Kidney (tissue), 14 donors: ENCODE measurements around the gene DEXI. TPM values are rescaled to one million over a fixed set of nuclear protein-coding genes. Genes with fewer than 3 reads are reported as not detected.
"Not testable (repeated sequence)": the region's sequence is repeated elsewhere in the genome, so short reads cannot be mapped to it uniquely, and the experiment has no call there.

Experiments
- DNase-seq, 5 donors: peaks; one replicate each; pipeline ENCODE4 v3.0.0-alpha.2; 2013 to 2020
- FAIRE-seq: peaks from 2 replicates; lab custom pipeline; 2012; peaks lifted over from hg19 to GRCh38; lab: Jason Lieb, UNC
- H3K27ac ChIP-seq, 2 donors: one replicate each; pipeline ENCODE4 v1.7.0; 2013; ENCODE audit warnings: low read depth in 2 of 2, low read length in 2 of 2, inconsistent platforms in 1 of 2
- H3K27me3 ChIP-seq: one replicate; pipeline ENCODE4 v1.7.1; 2013; ENCODE audit warnings: low read length, inconsistent platforms; ENCODE audit not compliant: control insufficient read depth, insufficient read depth
- H3K36me3 ChIP-seq, 3 donors: one replicate each; pipeline versions ENCODE4 v1.7.0 to v1.7.1; 2013; ENCODE audit warnings: low read length in 3 of 3, control low read depth in 1 of 3, inconsistent platforms in 1 of 3; ENCODE audit not compliant: insufficient read depth in 3 of 3, control insufficient read depth in 2 of 3
- H3K4me1 ChIP-seq, 3 donors: one replicate each; pipeline versions ENCODE4 v1.7.0 to v1.7.1; 2013; ENCODE audit warnings: low read length in 3 of 3, inconsistent platforms in 1 of 3, low read depth in 1 of 3; ENCODE audit not compliant: control insufficient read depth in 2 of 3, insufficient read depth in 2 of 3
- H3K4me3 ChIP-seq, 3 donors: one replicate each; pipeline versions ENCODE4 v1.7.0 to v1.8.1; 2013; ENCODE audit warnings: low read length in 3 of 3, control low read depth in 1 of 3, inconsistent platforms in 1 of 3
- H3K9ac ChIP-seq, 3 donors: one replicate each; pipeline versions ENCODE4 v1.7.0 to v1.7.1; 2013; ENCODE audit warnings: low read length in 3 of 3, control low read depth in 1 of 3, inconsistent platforms in 1 of 3
- H3K9me3 ChIP-seq, 3 donors: one replicate each; pipeline versions ENCODE4 v1.7.0 to v1.7.1; 2013; ENCODE audit warnings: low read length in 3 of 3, control low read depth in 1 of 3, inconsistent platforms in 1 of 3; ENCODE audit not compliant: control insufficient read depth in 2 of 3, insufficient read depth in 1 of 3
- CTCF ChIP-seq: IDR thresholded peaks from 3 replicates; pipeline ENCODE4 v1.5.1; 2012; ENCODE audit warnings: mild to moderate bottlenecking, moderate library complexity, borderline replicate concordance; ENCODE audit not compliant: insufficient read depth; ENCODE audit errors: extremely low read depth
- intact Hi-C: fragments of 100-400 bp; cut with DNase I; formaldehyde crosslinking; loops from one replicate; pipeline ENCODE4 v1.11.1; 2022
- polyA plus RNA-seq: library from polyadenylated mRNA; stranded (reverse); fragments of 350-450 nt; fragmentation: Illumina TruSeq; extraction: RNeasy Lipid Tissue Mini Kit (QIAGEN cat#74804); gene quantifications from one replicate; pipeline ENCODE4 v1.2.3, GENCODE V29; 2014; ENCODE audit warnings: low read depth, low replicate concordance; ENCODE audit not compliant: insufficient read depth
- total RNA-seq: library from RNA; stranded (reverse); fragmentation: NEBNext Ultra II Directional; extraction: Animal tissue kit (Norgen Biotek cat#: 25700); gene quantifications from one replicate; pipeline ENCODE4 v1.2.1, GENCODE V29; 2021
- donor health status: control.
- donor health status: control.
- donor health status: control.
- donor health status: control.
- donor health status: control.
- donor health status: DM: yes; HTN: yes; CAD: no.
- donor health status: Normal renal cell carcinoma (clear cell type).

DEXI gene
- total and polyA plus RNA-seq, 2 donors from 2014 or later, result 31.0 to 46.2 TPM

- peaks cover 2 to 29% (median 13%) of the 10 kb centered on the region in 3 donors for H3K36me3 ChIP-seq
- no peak for DNase-seq
- H3K4me3 ChIP-seq, result no peak overlapping the region
- intact Hi-C loops, result no loop called here
- H3K27ac ChIP-seq, result no peak overlapping the region
- TF ChIP-seq CTCF, result no peak
- peaks cover 0 to 16% (median 7%) of the 10 kb centered on the region in 3 donors for H3K4me1 ChIP-seq
- FAIRE-seq, result no peak
- H3K27me3 ChIP-seq, result no peaks in the 10 kb centered on the region
- no peak overlapping the region for H3K9ac ChIP-seq
- no peaks in the 10 kb centered on the region for H3K9me3 ChIP-seq
Observed at GRCh38 chr16:10926094-10926493, 16.2 kb downstream of the DEXI start.

DNA sequence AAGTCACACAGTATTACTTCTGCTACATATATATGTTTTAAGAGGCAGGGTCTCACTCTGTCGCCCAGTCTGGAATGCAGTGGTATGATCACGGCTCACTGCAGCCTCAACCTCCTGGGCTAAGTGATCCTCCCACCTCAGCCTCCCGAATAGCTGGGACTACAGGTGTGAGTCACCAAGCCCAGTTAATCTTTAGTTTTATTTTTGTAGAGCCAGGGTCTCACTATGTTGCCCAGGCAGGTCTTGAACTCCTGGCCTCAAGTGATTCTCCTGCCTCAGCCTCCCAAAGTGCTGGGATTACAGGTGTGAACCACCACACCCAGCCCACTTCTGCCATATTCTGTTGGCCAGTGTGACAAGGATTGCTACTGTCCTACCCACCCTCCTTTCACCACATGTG lies 17.0 kb downstream of the DEXI start:
- H3K4me1 ChIP-seq, result peaks cover 0 to 16% (median 8%) of the 10 kb centered on the region in 3 donors
- DNase-seq, H3K4me3 ChIP-seq, H3K9me3 ChIP-seq, H3K9ac ChIP-seq, intact Hi-C loops, FAIRE-seq, H3K27ac ChIP-seq, H3K27me3 ChIP-seq: not testable (repeated sequence)
- peaks cover 0 to 29% (median 13%) of the 10 kb centered on the region in 3 donors for H3K36me3 ChIP-seq

DNA sequence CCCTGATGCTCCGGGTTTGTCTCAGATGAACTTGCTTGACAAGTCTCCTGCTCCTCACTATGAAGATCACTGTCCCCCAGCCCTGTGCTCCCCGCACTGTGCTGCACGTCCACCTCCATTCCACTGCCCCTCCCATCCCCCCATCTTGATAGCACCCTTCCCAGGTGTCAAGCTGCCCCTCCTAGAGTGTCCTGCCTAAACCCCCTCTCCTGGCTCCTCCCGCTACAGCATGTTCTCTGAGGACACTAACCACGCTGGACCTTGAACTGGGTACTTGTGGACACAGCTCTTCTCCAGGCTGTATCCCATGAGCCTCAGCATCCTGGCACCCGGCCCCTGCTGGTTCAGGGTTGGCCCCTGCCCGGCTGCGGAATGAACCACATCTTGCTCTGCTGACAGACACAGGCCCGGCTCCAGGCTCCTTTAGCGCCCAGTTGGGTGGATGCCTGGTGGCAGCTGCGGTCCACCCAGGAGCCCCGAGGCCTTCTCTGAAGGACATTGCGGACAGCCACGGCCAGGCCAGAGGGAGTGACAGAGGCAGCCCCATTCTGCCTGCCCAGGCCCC lies 18.5 kb downstream of the DEXI start:
- no peak overlapping the region for H3K9ac ChIP-seq
- intact Hi-C loops, result no loop called here
- H3K27ac ChIP-seq, result peak overlapping the region in 1 of 2 donors; percentile 27
- H3K36me3 ChIP-seq, result peaks cover 0 to 24% (median 12%) of the 10 kb centered on the region in 3 donors
- FAIRE-seq (no peak), DNase-seq (no peak)
- TF ChIP-seq CTCF, result no peak
- no peaks in the 10 kb centered on the region for H3K9me3 ChIP-seq
- no peak overlapping the region for H3K4me3 ChIP-seq
- H3K27me3 ChIP-seq, result no peaks in the 10 kb centered on the region
- H3K4me1 ChIP-seq, result peaks cover under 1 to 16% (median 8%) of the 10 kb centered on the region in 3 donors

- peaks cover 0 to 19% (median 10%) of the 10 kb centered on the region in 3 donors for H3K36me3 ChIP-seq
Observed at GRCh38 chr16:10923146-10923649, 19.1 kb downstream of the DEXI start.

More at GRCh38 chr16:10923146-10923649, 19.1 kb downstream of the DEXI start:
- peaks cover 3 to 22% (median 12%) of the 10 kb centered on the region in 3 donors for H3K4me1 ChIP-seq
- H3K9ac ChIP-seq, result no peak overlapping the region
- FAIRE-seq (no peak), DNase-seq (no peak)
- H3K9me3 ChIP-seq, result no peaks in the 10 kb centered on the region
- intact Hi-C loops, result no loop called here
- H3K27ac ChIP-seq, result peak overlapping the region in 1 of 2 donors; percentile 27
- H3K4me3 ChIP-seq, result no peak overlapping the region
- peaks cover 2% of the 10 kb centered on the region for H3K27me3 ChIP-seq
- no peak for TF ChIP-seq CTCF
